Mucosa of descending colon (tissue), 3 donors: ENCODE results near the gene AGMAT. TPM values are rescaled to one million over a fixed set of nuclear protein-coding genes. Genes with fewer than 3 reads are reported as not detected.

ENCODE experiments used
- ATAC-seq: fragments of 200-7000 bp; cut with Tn5 transposase; one replicate; pipeline ENCODE4 v1.9.1; 2020; ENCODE audit warnings: mild to moderate bottlenecking, moderate library complexity
- DNase-seq, 3 donors: peaks; one replicate each; pipeline ENCODE4 v3.0.0-alpha.2; 2020
- H3K36me3 ChIP-seq: fragments of 200-600 bp; one replicate; pipeline ENCODE4 v1.8.0; 2021; ENCODE audit warnings: low read depth, mild to moderate bottlenecking
- H3K4me1 ChIP-seq: fragments of 200-600 bp; one replicate; pipeline ENCODE4 v1.8.0; 2021; ENCODE audit warnings: low read depth, mild to moderate bottlenecking
- H3K4me3 ChIP-seq: fragments of 200-600 bp; one replicate; pipeline ENCODE4 v1.8.0; 2021; ENCODE audit warnings: mild to moderate bottlenecking
- H3K9me3 ChIP-seq: fragments of 200-600 bp; one replicate; pipeline ENCODE4 v1.8.0; 2021; ENCODE audit warnings: mild to moderate bottlenecking
- CTCF ChIP-seq: fragments of 200-600 bp; IDR thresholded peaks from one replicate; pipeline ENCODE4 v1.8.0; 2022; ENCODE audit warnings: antibody characterized with exemption, mild to moderate bottlenecking
- intact Hi-C, 2 donors: fragments of 100-400 bp; cut with DNase I in 1 of 2; cut with micrococcal nuclease in 1 of 2; formaldehyde crosslinking; loops; one replicate each; pipeline versions ENCODE4 v1.11.0 to v1.11.1; 2022; cut with DNase I, micrococcal nuclease
- total RNA-seq, 3 donors: library from RNA; stranded (reverse); fragmentation: NEBNext Ultra II Directional in 2 of 3; extraction: Animal tissue kit (Norgen Biotek cat#: 25700) in 2 of 3; gene quantifications; one replicate each; pipeline versions ENCODE4 v1.2.1 to v1.2.4, GENCODE V29; 2021 to 2023
- donor health status: DM: no; HTN: no; CAD: no; lungs with moderate emphysema.
- donor health status: DM: no; HTN: no; CAD: no.
- donor health status: DM: no; HTN: yes; CAD: no.

Gene AGMAT
- total RNA-seq, 3 donors from 2014 or later = 8.4 to 21.4 (median 20.7) TPM

GRCh38 chr1:15525050-15526020, 59.5 kb downstream of the AGMAT start:
- no peak for TF ChIP-seq CTCF
- H3K9me3 ChIP-seq = no peaks in the 10 kb centered on the region
- H3K4me3 ChIP-seq = peak overlapping the region; percentile 17
- H3K4me1 ChIP-seq = peaks cover 28% of the 10 kb centered on the region
- ATAC-seq = no peak
- peak in 2 of 3 donors; percentile 67 to 100 for DNase-seq
- H3K36me3 ChIP-seq = peaks cover 5% of the 10 kb centered on the region
- intact Hi-C loops = no loop called here

GRCh38 chr1:15524283-15525049, 60.4 kb downstream of the AGMAT start:
- peak; percentile 72 for ATAC-seq
- TF ChIP-seq CTCF = no peak
- peak; percentile 100 for DNase-seq
- Histone ChIP-seq H3K4me3 (peak overlapping the region; percentile 19), H3K9me3 (no peaks in the 10 kb centered on the region), H3K4me1 (peaks cover 28% of the 10 kb centered on the region), H3K36me3 (peaks cover 5% of the 10 kb centered on the region)
- intact Hi-C loops = no loop called here

- no peak for ATAC-seq
- Histone ChIP-seq H3K4me3 (peak within 1 kb of the TSS; percentile 19), H3K9me3 (no peaks in the 10 kb centered on the region), H3K4me1 (peaks cover 28% of the 10 kb centered on the region), H3K36me3 (peaks cover 5% of the 10 kb centered on the region)
- TF ChIP-seq CTCF = no peak
- no peak for DNase-seq
- intact Hi-C loops = no loop called here
These were observed 60.9 kb downstream of the AGMAT start, which contains the start of gene CASP9 for GRCh38 chr1:15524021-15524282. Gene CASP9 (minus strand): TSS chr1:15524215. CDS start chr1:15524200, 15 bp downstream.

- ATAC-seq = no peak
- TF ChIP-seq CTCF = no peak
- intact Hi-C loops = no loop called here
These were observed 61.5 kb downstream of the AGMAT start for GRCh38 chr1:15523104-15524020.

GRCh38 chr1:15522551-15522950, 62.3 kb downstream of the AGMAT start:
- Histone ChIP-seq H3K4me1 (peaks cover 24% of the 10 kb centered on the region), H3K9me3 (no peaks in the 10 kb centered on the region), H3K36me3 (peaks cover 5% of the 10 kb centered on the region), H3K4me3 (no peak overlapping the region)
- TF ChIP-seq CTCF = no peak
- DNase-seq (peak in 1 of 3 donors; percentile 21), ATAC-seq (no peak)
- intact Hi-C loops = no loop called here

More at GRCh38 chr1:15523104-15524020, 61.5 kb downstream of the AGMAT start:
- Histone ChIP-seq H3K36me3 (peaks cover 5% of the 10 kb centered on the region), H3K4me3 (peak overlapping the region; percentile 19), H3K4me1 (peaks cover 28% of the 10 kb centered on the region), H3K9me3 (no peaks in the 10 kb centered on the region)
- peak in 1 of 3 donors; percentile 29 for DNase-seq
